ENCODE data around the gene MRPL11.

The MRPL11 gene

DNA sequence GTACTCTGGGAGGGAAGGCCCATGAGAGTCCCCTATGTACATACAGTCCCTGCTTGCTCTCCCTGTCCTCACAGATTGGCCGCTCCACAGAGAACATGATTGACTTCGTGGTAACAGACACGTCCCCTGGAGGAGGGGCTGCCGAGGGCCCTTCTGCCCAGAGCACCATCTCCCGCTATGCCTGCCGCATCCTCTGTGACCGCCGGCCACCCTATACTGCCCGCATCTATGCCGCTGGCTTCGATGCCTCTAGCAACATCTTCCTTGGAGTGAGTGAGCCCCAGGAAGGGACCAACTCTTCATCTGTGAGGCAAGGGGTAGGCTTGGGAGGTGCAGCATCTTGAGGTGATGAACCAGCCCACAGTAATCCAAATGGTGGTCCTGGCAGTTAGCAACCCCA, 34.5 kb upstream of the MRPL11 start:
- no peak overlapping the region for H3K4me3 ChIP-seq (ENCODE audit: low read depth, low read length)
- TF ChIP-seq, protein P1, sequence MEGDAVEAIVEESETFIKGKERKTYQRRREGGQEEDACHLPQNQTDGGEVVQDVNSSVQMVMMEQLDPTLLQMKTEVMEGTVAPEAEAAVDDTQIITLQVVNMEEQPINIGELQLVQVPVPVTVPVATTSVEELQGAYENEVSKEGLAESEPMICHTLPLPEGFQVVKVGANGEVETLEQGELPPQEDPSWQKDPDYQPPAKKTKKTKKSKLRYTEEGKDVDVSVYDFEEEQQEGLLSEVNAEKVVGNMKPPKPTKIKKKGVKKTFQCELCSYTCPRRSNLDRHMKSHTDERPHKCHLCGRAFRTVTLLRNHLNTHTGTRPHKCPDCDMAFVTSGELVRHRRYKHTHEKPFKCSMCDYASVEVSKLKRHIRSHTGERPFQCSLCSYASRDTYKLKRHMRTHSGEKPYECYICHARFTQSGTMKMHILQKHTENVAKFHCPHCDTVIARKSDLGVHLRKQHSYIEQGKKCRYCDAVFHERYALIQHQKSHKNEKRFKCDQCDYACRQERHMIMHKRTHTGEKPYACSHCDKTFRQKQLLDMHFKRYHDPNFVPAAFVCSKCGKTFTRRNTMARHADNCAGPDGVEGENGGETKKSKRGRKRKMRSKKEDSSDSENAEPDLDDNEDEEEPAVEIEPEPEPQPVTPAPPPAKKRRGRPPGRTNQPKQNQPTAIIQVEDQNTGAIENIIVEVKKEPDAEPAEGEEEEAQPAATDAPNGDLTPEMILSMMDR (IDR thresholded peaks at IDR 0.05; ENCODE audit: insufficient read depth, low read depth, low read length, missing control alignments) = no peak
- no peak for DNase-seq (ENCODE audit: low read depth)

DNA sequence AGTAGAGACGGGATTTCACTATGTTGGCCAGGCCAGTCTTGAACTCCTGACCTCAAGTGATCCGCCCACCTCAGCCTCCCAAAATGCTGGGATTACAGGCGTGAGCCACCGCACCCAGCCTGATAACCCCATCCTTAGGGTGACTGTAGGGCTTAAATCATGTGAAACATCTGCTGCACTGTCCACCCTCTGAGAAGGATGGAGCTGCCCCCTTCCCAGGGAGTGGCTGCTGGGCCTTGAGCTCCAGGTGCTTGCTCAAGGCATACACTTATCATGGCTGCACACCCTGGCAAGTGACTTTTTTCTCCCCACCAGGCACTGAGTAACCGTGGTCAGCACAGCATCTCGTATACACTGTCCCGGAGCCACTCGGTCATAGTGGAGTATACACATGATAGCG, 33.4 kb upstream of the MRPL11 start:
- no peak overlapping the region for H3K4me3 ChIP-seq (ENCODE audit: low read depth, low read length)
- TF ChIP-seq, protein P1 (IDR thresholded peaks at IDR 0.05; ENCODE audit: insufficient read depth, low read depth, low read length, missing control alignments) = no peak
- DNase-seq (ENCODE audit: low read depth) = no peak

DNA sequence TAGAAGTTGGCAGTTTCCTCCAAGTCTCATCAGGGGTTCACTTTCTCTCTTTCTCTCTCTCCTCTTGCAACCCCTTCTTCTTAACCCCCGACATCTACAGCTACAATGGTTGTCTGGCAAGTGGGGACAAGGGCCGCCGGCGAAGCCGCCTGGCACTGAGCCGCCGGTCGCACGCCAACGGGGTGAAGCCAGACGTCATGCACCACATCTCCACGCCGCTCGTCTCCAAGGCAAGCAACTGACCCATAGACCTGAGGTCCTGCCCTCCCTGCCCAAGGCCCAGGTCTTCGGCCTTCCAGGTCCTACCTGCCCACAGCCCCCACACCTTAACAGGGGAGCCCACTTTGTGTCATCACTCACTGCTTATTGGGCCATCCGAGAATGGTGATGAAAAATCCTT, 32.5 kb upstream of the MRPL11 start:
- no peak overlapping the region for H3K4me3 ChIP-seq (ENCODE audit: low read depth, low read length)
- no peak for DNase-seq (ENCODE audit: low read depth)
- TF ChIP-seq, protein P1 (IDR thresholded peaks at IDR 0.05; ENCODE audit: insufficient read depth, low read depth, low read length, missing control alignments) = no peak

DNA sequence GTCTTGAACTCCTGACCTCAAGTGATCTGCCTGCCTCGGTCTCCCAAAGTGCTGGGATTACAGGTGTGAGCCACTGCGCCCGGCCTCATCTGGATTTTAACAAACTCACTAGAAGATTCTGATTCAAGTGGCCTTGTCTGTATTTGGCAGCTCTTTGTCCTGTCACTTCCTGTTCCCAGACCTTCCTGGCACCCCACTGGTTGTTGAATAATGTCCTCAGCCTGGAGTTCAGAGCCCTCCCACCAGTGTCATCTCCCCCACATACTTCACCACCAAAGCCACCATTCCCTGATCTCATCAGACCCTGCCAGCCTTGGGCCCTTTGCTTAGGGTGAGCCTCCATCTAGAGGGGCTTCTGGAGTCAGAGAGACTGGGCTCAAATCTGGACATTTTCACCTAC, 31.4 kb upstream of the MRPL11 start:
- TF ChIP-seq, protein P1 (IDR thresholded peaks at IDR 0.05; ENCODE audit: insufficient read depth, low read depth, low read length, missing control alignments) = no peak
- no peak for DNase-seq (ENCODE audit: low read depth)
- no peak overlapping the region for H3K4me3 ChIP-seq (ENCODE audit: low read depth, low read length)

DNA sequence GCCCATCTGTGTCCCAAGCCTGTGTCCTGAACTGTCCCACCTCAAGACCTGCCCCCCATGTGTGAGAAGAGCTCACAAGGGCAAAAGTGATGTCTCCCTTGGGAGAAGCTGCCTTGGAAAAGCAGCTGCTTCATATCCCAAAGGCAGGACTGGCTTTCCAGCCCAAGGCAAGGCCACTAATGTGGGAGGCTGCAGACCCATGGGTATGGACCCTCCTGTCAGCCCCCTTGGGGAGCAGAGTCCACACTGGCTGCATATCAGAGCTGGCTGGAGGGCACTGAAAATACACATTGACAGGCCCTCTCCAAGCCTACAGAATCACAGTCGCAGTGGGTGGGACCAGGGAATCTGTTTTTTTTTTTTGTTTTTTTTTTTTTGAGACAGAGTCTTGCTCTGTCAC, 30.8 kb upstream of the MRPL11 start:
- TF ChIP-seq, protein P1 (IDR thresholded peaks at IDR 0.05; ENCODE audit: insufficient read depth, low read depth, low read length, missing control alignments) = no peak
- H3K4me3 ChIP-seq (ENCODE audit: low read depth, low read length) = no peak overlapping the region

DNA sequence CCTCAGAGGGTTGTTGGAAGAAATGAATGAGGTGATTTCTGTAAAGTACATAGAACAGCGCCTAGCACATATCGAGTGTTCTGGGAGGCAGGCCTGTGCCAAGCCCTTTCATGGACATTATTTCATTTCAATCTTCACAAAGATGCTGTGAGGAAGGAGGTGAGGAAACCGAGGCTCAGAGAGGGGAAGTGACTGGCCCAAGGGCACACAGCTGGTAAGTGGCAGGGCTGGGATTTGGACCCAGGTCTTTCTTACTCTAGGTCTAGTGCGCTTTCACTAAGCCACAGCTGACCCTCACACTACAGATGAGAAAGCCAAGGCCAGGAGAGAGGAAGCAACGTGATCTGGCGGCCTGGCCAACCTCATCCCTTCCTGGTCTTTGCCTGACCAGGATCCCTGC, 30.0 kb upstream of the MRPL11 start:
- TF ChIP-seq, protein P1 (IDR thresholded peaks at IDR 0.05; ENCODE audit: insufficient read depth, low read depth, low read length, missing control alignments) = no peak
- H3K4me3 ChIP-seq (ENCODE audit: low read depth, low read length) = no peak overlapping the region
- DNase-seq (ENCODE audit: low read depth) = no peak

More for the DNA sequence above, 30.8 kb upstream of the MRPL11 start:
- DNase-seq (ENCODE audit: low read depth) = no peak

DNA sequence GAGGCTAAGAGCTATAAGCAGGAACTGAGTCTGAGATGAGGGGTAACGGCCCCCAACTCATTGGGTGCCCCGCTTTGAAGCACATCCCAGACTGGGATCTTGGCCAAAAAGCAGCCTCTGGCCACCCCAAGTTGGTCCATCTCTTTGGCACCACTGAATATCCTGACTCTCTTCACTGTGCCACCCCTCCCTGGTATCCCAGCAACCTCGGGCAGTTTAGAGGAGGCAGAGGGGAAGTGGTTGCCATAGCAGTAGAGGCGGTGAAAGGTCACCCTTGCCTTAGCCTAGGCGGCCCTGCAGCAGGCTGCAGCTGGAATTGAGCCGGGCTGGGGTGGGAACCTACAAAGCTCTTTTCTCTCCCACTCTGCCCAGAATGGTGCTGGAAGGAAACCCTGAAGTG, 29.1 kb upstream of the MRPL11 start:
- TF ChIP-seq, protein P1 (IDR thresholded peaks at IDR 0.05; ENCODE audit: insufficient read depth, low read depth, low read length, missing control alignments) = no peak
- H3K4me3 ChIP-seq (ENCODE audit: low read depth, low read length) = no peak overlapping the region; the same call in 1 of the 2 replicates
- DNase-seq (ENCODE audit: low read depth) = no peak
